ENCODE data around the gene ADSL.
A peak's percentile ranks its signal among the peaks of the same experiment; 100 is the strongest.

Gene ADSL

DNA sequence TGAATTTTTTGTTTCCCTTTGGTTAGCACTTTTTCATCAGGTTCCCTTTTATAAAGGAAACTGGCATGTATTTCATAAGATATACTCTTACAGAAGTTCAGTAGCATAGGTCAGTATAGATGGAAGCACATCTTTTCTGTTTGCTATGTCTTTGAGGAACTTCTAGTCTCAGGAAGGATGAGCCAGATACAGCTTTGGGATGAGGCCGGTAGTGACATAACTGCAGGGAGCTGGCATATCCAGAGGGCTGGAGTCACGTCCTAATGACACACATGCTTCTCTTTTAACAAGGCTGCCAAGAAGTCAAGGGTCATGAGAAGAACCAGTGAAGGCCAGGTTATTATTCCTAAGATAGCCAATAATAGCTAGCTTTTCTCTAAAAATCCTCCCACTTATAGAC is 33.3 kb upstream of the ADSL start:
- H3K27me3 ChIP-seq (ENCODE audit: control insufficient read depth, insufficient read depth, low read length), result no peaks in the 10 kb centered on the region
- no peaks in the 10 kb centered on the region for H3K9me3 ChIP-seq (ENCODE audit: control insufficient read depth, low read depth, low read length)
- H3K27ac ChIP-seq (ENCODE audit: low read length), result no peak overlapping the region
- H3K9ac ChIP-seq (ENCODE audit: low read length), result no peak overlapping the region
- no peak overlapping the region for H3K4me3 ChIP-seq (ENCODE audit: low read length)
- H3K4me1 ChIP-seq (ENCODE audit: control insufficient read depth, low read depth, low read length), result no peaks in the 10 kb centered on the region
- peaks cover 94% of the 10 kb centered on the region for H3K36me3 ChIP-seq (ENCODE audit: control insufficient read depth, low read depth, low read length)

DNA sequence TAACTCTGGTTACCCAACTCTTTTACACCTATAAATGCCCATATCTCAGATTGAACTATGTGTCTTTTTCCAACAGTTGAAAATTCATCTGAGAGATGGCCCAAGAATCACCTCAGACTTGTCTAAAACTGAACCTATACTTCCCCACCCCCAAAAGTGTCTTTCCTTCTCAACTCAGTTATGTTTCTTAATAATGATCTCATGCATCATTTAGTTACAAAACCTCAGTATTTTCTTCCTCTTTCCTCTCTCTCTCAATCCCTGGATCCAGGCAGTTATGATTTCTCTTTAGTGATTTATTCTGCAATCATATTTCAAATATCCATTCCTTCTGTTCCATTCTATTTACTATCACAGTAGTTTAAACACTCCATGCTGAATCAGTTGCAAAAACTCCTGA is 32.3 kb upstream of the ADSL start:
- peaks cover 84% of the 10 kb centered on the region for H3K36me3 ChIP-seq (ENCODE audit: control insufficient read depth, low read depth, low read length)
- H3K9me3 ChIP-seq (ENCODE audit: control insufficient read depth, low read depth, low read length), result no peaks in the 10 kb centered on the region
- H3K27ac ChIP-seq (ENCODE audit: low read length), result no peak overlapping the region
- H3K27me3 ChIP-seq (ENCODE audit: control insufficient read depth, insufficient read depth, low read length), result no peaks in the 10 kb centered on the region
- no peaks in the 10 kb centered on the region for H3K4me1 ChIP-seq (ENCODE audit: control insufficient read depth, low read depth, low read length)
- no peak overlapping the region for H3K9ac ChIP-seq (ENCODE audit: low read length)
- H3K4me3 ChIP-seq (ENCODE audit: low read length), result no peak overlapping the region

DNA sequence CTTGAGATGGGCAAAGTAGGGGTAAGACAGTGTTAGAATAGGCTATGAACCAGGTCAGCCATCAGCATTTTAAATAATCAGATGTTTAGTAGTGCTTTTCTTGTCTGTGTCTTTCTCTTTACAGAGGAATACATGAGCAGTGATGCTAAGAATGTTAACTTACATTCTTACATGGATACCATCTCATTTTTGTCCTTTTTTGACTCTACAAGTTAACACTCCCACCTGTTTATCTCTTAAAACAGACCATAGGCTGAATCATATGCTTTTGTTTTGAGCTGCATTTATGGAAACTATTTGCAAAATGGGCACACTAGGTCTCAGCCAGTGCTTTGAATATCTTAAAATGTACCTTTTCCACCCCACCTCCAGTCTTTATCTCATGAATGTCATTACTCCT is 25.6 kb upstream of the ADSL start:
- no peak overlapping the region for H3K9ac ChIP-seq (ENCODE audit: low read length)
- no peaks in the 10 kb centered on the region for H3K27me3 ChIP-seq (ENCODE audit: control insufficient read depth, insufficient read depth, low read length)
- no peak overlapping the region for H3K27ac ChIP-seq (ENCODE audit: low read length)
- H3K4me3 ChIP-seq (ENCODE audit: low read length), result no peak overlapping the region
- peaks cover 49% of the 10 kb centered on the region for H3K36me3 ChIP-seq (ENCODE audit: control insufficient read depth, low read depth, low read length)
- H3K4me1 ChIP-seq (ENCODE audit: control insufficient read depth, low read depth, low read length), result peaks cover 12% of the 10 kb centered on the region
- H3K9me3 ChIP-seq (ENCODE audit: control insufficient read depth, low read depth, low read length), result no peaks in the 10 kb centered on the region

DNA sequence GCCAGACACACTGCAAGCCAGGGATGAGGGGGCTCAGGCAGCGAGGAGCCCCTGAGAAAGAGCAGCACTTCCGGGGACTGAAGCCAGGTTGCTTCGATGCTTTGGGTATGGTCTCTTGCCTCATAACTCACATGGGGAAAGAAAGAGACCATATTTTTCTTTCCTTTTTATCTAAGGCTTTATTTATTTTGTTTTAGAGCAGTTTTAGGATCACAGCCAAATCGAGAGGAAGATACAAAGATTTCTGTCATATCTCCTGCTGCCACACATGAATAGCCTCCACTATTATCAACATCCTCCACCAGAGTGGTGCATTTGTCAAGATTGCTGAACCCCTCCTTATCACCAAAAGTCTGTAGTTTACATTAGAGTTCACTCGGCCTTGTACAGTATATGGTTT is 24.3 kb upstream of the ADSL start:
- H3K9ac ChIP-seq (ENCODE audit: low read length), result no peak overlapping the region
- H3K9me3 ChIP-seq (ENCODE audit: control insufficient read depth, low read depth, low read length), result no peaks in the 10 kb centered on the region
- no peaks in the 10 kb centered on the region for H3K27me3 ChIP-seq (ENCODE audit: control insufficient read depth, insufficient read depth, low read length)
- no peak overlapping the region for H3K4me3 ChIP-seq (ENCODE audit: low read length)
- peaks cover 24% of the 10 kb centered on the region for H3K4me1 ChIP-seq (ENCODE audit: control insufficient read depth, low read depth, low read length)
- H3K36me3 ChIP-seq (ENCODE audit: control insufficient read depth, low read depth, low read length), result peaks cover 38% of the 10 kb centered on the region
- H3K27ac ChIP-seq (ENCODE audit: low read length), result no peak overlapping the region

DNA sequence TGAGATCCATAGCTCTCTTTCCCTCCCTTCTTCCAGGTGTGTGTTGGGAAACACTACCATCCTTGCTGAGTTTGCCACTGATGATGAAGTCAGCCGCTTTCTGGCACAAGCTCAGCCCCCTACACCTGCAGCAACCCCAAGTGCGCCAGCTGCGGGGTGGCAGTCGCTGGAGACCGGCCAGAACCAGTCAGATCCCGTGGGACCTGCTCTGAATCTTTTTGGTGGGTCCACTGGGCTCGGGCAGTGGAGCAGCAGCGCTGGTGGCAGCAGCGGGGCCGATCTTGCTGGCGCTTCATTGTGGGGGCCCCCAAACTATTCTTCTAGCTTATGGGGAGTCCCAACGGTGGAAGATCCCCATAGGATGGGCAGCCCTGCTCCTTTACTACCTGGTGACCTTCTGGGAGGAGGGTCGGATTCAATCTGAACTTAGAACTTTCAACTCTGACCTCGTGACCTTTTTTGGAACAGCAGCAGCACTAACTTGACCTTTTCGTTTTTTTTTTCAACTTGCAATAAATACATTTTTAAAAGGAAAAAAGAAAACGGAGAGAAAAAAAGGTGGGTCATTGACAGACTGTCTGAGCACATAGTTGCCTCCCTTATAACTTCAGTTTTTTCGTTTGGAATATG is 23.4 kb upstream of the ADSL start:
- Histone ChIP-seq H3K27ac (ENCODE audit: low read length) (no peak overlapping the region), H3K27me3 (ENCODE audit: control insufficient read depth, insufficient read depth, low read length) (no peaks in the 10 kb centered on the region), H3K4me1 (ENCODE audit: control insufficient read depth, low read depth, low read length) (peaks cover 29% of the 10 kb centered on the region), H3K9me3 (ENCODE audit: control insufficient read depth, low read depth, low read length) (no peaks in the 10 kb centered on the region), H3K9ac (ENCODE audit: low read length) (no peak overlapping the region), H3K36me3 (ENCODE audit: control insufficient read depth, low read depth, low read length) (peaks cover 29% of the 10 kb centered on the region), H3K4me3 (ENCODE audit: low read length) (no peak overlapping the region)

DNA sequence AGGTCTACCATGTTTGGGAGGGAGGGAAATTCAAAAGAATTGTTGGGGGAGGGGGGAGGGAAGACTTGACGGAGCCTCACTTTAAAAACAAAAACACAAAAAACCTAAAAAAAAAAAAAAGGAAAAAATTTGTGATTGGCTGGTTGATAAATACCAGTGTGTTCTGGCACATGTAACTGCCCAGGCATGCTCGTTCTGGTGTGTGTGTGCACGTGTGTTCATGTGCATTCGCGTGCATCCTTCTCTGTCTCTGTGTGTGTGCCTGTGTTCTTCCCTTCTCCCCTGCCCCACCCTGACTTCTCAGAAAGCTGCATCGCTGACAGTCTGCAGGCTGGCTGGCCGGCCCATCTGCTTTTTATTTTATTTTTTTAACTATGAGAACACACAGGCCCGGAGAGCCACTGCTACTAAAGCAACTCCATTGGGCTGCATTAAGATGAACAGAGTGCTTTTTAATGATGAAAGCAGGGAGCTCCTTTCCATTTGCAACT is 22.6 kb upstream of the ADSL start:
- Histone ChIP-seq H3K9me3 (ENCODE audit: control insufficient read depth, low read depth, low read length) (no peaks in the 10 kb centered on the region), H3K4me3 (ENCODE audit: low read length) (no peak overlapping the region), H3K36me3 (ENCODE audit: control insufficient read depth, low read depth, low read length) (peaks cover 28% of the 10 kb centered on the region), H3K27me3 (ENCODE audit: control insufficient read depth, insufficient read depth, low read length) (no peaks in the 10 kb centered on the region), H3K4me1 (ENCODE audit: control insufficient read depth, low read depth, low read length) (peaks cover 33% of the 10 kb centered on the region), H3K9ac (ENCODE audit: low read length) (no peak overlapping the region), H3K27ac (ENCODE audit: low read length) (no peak overlapping the region)

DNA sequence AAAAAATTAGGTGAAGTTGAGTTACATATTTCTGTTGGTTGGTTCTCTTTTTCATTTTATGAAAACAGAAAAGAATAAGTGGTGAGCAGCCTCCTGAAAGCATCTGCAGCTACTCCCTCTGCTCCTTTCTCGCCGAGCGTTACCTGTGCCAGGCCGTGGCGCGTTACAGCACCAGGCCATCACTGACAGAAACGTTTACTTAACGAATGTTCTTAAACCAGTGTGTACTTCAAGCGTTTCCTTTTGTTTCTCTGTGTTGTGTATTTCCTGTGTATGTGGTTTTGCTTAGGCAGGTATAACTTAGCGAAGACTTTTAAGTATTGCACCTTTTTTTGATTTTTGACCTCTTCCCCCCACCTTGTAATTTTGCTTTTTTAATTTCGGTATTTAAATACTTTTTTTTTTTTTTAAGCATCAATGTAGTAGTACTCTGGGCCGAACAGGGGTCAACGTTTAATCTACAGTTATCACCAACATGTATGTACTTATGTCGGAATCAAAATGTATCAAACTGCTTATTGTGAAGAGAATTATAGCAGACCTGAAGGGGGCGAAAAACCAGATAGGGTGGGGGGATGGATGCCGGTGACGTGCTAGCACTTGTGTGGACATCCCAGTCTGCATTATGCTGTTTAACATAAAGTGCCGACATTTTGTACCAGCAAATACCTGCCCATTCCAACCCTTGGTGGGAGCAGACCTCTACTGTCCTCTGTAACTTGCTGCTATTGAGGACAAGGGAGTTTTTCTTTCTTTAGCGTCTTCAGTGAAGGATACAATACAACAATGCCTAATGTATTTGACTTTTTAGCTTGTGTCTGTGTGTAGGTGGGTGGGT is 21.6 kb upstream of the ADSL start:
- H3K27ac ChIP-seq (ENCODE audit: low read length), result no peak overlapping the region
- H3K9me3 ChIP-seq (ENCODE audit: control insufficient read depth, low read depth, low read length), result no peaks in the 10 kb centered on the region
- H3K4me1 ChIP-seq (ENCODE audit: control insufficient read depth, low read depth, low read length), result peaks cover 33% of the 10 kb centered on the region
- no peak overlapping the region for H3K9ac ChIP-seq (ENCODE audit: low read length)
- no peak overlapping the region for H3K4me3 ChIP-seq (ENCODE audit: low read length)
- H3K36me3 ChIP-seq (ENCODE audit: control insufficient read depth, low read depth, low read length), result peaks cover 28% of the 10 kb centered on the region
- H3K27me3 ChIP-seq (ENCODE audit: control insufficient read depth, insufficient read depth, low read length), result no peaks in the 10 kb centered on the region

DNA sequence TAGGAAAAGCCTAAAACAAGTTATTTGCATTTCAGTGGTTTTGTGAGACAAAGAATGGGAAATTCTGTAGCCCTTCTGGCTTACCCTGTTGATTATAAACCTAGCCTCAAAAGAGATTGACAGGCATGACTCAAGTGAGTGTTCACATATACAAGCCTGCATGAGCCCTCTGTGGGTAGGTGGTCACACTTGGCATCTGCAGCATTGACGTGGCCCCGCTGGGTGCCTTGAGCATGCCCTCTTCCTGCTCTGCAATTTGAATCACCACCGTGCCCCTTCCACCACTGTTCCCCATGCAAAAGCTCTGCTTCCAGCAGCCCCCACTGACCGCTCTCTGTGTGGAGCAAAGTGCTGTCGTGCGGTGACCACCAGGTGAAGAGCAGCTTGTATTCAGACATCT is 21.0 kb upstream of the ADSL start:
- no peaks in the 10 kb centered on the region for H3K9me3 ChIP-seq (ENCODE audit: control insufficient read depth, low read depth, low read length)
- H3K27ac ChIP-seq (ENCODE audit: low read length), result no peak overlapping the region
- peaks cover 35% of the 10 kb centered on the region for H3K4me1 ChIP-seq (ENCODE audit: control insufficient read depth, low read depth, low read length)
- peaks cover 32% of the 10 kb centered on the region for H3K36me3 ChIP-seq (ENCODE audit: control insufficient read depth, low read depth, low read length)
- no peak overlapping the region for H3K4me3 ChIP-seq (ENCODE audit: low read length)
- no peaks in the 10 kb centered on the region for H3K27me3 ChIP-seq (ENCODE audit: control insufficient read depth, insufficient read depth, low read length)
- H3K9ac ChIP-seq (ENCODE audit: low read length), result no peak overlapping the region

DNA sequence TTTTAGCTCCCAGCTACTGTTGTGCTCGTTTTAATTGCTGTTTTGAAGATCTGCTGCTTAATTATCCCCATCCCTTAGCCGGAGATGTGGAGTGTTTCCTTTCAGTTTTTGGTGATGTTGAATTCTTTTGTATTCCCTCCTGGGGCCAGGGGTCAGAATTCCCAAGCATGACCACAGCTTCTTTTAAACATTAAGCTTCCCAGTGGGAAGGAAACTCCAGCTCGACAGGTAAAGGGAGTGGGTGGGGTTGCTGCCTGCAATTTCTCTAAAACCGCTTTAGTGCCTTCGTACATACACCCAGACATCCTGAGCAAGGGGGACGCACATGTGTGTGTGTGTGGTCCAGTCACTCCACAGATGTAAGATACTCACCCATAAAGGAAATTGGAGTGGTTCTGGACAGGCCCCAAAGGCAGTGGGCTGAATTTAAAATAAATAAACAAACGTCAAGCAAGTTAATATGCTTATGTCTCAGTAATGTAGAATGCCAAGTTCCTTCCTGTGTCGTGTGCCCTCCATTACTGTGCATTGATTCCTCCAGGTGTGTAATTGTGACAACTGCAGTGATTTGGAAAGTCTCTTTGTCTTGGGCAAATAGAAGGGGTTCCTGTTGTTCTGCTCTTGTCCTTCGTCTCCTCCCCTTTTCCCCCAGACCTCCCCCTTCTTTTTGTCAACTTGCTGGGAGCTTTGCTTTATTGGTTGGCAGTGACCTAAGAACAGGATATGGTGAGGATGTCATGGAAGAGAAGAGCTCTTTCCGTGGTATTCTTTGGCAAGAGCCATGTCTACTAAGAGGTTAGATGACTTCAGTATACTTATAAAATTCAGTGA is 19.2 kb upstream of the ADSL start:
- H3K27me3 ChIP-seq (ENCODE audit: control insufficient read depth, insufficient read depth, low read length), result no peaks in the 10 kb centered on the region
- H3K36me3 ChIP-seq (ENCODE audit: control insufficient read depth, low read depth, low read length), result peaks cover 17% of the 10 kb centered on the region
- peaks cover 52% of the 10 kb centered on the region for H3K4me1 ChIP-seq (ENCODE audit: control insufficient read depth, low read depth, low read length)
- peak overlapping the region; percentile 40 for H3K4me3 ChIP-seq (ENCODE audit: low read length)
- H3K9ac ChIP-seq (ENCODE audit: low read length), result peak overlapping the region; percentile 43
- no peak overlapping the region for H3K27ac ChIP-seq (ENCODE audit: low read length)
- no peaks in the 10 kb centered on the region for H3K9me3 ChIP-seq (ENCODE audit: control insufficient read depth, low read depth, low read length)

DNA sequence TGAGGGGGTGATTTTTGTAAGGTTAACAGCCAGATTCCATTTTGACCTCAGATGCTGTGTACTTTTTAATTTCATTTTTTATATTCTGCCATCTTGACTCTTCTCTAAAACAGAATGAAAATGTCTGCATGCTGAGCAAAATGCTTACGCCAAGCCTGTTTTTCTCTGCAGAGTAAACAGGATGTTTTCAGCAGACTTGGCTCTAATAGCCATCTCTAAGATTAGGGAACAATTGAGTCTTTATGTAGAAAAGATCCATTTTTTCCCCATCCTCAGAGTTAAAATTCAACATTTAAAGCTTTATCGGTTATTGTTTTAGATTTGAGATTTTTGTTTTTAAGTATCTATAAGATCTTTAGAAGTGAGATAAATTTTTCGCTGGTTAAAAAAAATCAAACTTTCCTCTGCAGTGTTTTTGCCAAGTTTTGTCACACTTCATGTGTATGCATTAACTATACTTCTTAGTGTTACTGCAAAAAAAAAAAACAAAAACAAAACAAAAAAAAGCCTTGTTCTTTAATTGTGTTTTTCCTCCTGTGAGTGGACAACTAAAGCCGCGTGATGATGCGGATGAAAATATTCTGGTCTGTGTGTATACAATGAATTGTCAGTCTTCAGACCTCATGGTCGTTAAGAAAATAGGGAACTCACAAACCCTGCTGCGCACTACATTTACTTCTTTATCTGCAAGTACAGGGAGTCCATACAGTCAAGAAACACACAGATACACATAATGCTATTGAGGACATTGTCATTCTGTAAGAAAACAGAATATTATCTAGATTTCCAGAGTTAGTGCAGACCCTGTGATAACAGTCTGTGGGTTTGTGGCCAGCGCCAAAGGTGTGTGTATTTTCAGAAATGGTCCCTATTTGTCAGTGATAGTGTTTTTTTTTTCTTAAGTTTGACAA is 17.5 kb upstream of the ADSL start:
- peaks cover 57% of the 10 kb centered on the region for H3K4me1 ChIP-seq (ENCODE audit: control insufficient read depth, low read depth, low read length)
- H3K27me3 ChIP-seq (ENCODE audit: control insufficient read depth, insufficient read depth, low read length), result no peaks in the 10 kb centered on the region
- no peak overlapping the region for H3K9ac ChIP-seq (ENCODE audit: low read length)
- H3K36me3 ChIP-seq (ENCODE audit: control insufficient read depth, low read depth, low read length), result peaks cover 8% of the 10 kb centered on the region
- no peak overlapping the region for H3K27ac ChIP-seq (ENCODE audit: low read length)
- H3K4me3 ChIP-seq (ENCODE audit: low read length), result no peak overlapping the region
- H3K9me3 ChIP-seq (ENCODE audit: control insufficient read depth, low read depth, low read length), result no peaks in the 10 kb centered on the region

DNA sequence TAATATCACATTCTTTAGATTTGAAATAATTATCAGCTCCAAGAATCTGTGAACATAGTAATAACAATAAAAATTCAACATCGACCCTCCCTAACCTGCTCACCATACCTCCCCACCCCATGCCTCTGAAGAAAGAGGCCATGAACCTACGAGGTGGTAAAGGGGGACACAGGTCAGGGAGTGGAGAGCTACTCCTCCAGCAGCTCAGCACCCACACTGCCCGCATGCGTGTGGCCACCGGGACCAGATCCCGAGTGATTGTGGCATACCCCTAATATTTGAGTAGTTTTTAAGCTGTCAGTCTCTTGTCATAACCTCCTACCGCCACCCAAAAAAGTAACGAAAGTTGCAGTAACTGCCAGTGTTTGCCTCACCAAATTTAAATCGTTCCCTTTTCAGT is 16.8 kb upstream of the ADSL start:
- Histone ChIP-seq H3K27me3 (ENCODE audit: control insufficient read depth, insufficient read depth, low read length) (no peaks in the 10 kb centered on the region), H3K4me3 (ENCODE audit: low read length) (no peak overlapping the region), H3K9me3 (ENCODE audit: control insufficient read depth, low read depth, low read length) (no peaks in the 10 kb centered on the region), H3K36me3 (ENCODE audit: control insufficient read depth, low read depth, low read length) (peaks cover 8% of the 10 kb centered on the region), H3K4me1 (ENCODE audit: control insufficient read depth, low read depth, low read length) (peaks cover 62% of the 10 kb centered on the region), H3K27ac (ENCODE audit: low read length) (no peak overlapping the region), H3K9ac (ENCODE audit: low read length) (no peak overlapping the region)
